NCI-H345 treated with DMSO at 0.1 percent for 48 hours (cell line): Measurements from ENCODE around the gene SLC4A5.
"Not testable (repeated sequence)": the region's sequence is repeated elsewhere in the genome, so short reads cannot be mapped to it uniquely, and the experiment has no call there.

Experiments used
- DNase-seq: peaks from one replicate; lab custom pipeline; 2025; ENCODE audit not compliant: unreplicated experiment; lab: John Stamatoyannopoulos, UW

SLC4A5 gene

DNA sequence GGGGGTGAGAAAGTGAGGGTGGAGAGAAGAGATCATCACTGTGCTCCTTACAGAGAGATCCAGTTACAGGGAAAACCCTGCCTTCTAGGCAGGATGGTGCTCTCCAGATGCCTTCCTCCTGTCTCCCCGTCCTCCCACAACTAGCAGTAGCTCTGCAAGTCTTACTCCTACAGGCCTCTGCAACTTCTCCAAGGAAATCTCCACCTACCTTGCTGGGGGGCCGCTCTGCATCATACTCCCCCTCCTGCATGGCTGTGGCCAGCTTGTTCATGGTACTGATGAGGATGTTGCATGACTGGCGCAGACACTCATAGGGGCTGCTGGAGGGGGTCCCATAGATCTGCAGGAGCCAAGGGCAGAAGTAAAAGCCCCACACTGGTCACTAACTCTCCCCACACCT, 22.8 kb upstream of the SLC4A5 start:
- DNase-seq = no peak

DNA sequence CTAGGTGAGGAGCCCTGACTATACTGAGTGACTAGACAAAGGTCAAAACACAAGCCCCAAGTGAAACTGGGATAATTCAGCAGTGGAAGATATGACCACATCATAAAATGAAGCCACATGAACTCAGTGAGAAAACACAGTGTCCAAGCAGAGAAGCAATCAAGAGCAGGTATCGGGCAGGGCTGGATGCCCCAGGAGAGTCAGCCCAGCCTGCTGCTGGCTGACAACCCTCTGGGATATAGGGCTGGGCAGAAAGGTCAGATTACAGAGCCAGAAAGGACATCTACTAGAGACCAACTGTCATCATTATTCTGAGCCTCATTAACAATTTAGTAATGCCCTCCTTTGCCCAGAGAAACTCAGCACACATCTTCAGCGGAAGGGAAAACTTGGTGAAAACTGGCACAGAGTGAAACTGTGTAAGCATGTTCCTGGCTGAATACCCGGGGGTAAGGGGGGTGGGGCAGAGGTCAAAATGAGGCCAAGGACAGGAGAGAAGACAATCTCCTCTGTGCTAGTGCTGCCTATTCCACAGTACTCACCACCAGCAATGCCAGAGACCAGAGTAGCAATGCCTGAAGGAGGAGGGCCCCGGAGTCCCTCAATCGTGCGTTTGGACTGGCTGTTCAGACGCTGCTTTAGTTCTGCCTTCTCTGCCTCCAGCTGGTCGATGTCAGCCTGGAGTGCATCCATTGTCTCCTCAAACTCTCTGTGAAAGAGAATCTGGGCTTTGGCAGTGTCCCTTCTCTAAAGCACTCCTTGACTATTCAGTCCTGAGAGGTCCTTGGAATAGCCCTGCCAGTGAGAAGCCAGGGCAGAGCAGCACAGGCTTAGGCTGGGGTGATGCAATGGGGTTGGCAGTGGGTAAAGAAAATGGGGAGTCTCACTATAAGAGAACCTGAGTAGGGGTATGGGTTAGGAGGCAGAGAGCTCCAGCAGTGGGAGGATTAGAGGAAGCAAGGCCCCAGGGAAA, 21.6 kb upstream of the SLC4A5 start:
- no peak for DNase-seq

DNA sequence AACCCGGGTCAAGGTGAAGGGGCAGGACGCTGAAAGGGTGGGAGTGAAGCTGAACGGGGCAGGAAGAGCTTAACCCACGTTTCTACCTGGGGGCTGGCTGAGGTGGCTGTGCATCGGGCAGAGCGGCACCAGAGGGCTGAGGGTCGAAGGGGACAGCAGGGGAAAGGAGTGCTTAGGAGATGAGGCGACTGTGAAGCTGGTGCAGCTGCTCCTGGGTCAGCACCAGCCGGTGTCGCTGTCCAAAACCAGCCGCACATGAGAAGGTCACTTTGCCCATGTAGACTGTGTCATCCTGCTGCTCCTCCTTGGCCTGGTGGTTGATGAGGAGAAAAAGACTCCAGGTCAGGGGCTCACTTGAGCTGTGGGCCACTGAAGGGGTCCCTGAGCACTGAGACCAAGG, 18.1 kb upstream of the SLC4A5 start:
- no peak for DNase-seq

DNA sequence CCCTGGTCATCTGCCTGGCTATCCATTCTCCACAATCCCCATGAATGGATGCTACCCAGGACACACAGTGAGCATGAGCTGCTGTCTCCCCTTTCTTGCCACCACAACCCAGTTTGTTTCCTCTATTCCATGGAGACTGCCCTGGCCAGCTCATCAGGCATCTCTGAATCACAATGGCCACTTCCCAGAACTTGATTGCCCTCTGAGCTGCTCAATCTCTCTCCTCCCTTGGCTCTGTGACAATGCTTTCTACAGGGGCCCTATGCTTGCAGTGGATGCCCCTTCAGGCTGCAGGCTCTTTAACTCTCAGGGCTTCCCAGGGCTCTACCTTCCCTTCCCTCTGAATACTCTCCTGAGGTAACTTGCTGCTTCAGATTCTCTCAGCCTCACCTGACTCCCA, 14.4 kb upstream of the SLC4A5 start:
- no peak for DNase-seq

DNA sequence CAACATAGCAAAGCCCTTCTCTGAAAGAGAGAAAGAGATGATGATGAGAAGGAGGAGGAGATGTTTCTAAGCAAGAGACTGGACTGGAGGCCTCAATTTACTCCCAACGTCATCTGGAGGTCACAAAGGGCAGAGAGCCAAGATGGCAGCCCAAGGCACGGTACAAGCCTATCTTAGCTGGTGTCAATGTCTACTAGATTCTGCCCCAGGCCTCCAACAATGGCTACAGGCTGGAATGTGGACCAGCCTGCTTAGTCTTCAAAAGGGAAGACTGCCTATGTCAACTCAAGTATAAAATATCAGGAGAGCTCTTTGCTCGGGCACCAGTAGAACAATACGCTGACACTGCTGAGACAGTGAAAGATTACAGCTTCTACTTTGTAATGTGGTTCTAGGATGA, 6.7 kb upstream of the SLC4A5 start:
- no peak for DNase-seq

DNA sequence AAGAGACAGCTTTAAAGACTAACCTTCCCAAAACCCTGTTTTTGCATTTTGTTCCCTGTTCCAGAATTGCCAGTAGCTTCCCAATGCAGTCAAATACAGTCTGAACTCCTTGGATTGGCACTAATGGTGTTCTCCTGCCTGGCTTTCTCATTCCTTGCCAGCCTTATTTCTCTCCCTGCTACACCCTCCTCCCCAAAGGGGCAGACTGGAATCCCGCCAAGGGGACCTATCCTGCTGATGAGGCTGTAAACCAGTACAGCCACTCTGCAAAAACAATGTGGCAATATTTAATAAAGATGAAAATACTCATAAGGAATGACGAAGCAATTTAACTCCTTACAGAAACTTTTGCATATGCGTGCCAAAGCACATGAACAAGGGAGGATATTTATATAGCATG, 4.5 kb upstream of the SLC4A5 start:
- DNase-seq = no peak

DNA sequence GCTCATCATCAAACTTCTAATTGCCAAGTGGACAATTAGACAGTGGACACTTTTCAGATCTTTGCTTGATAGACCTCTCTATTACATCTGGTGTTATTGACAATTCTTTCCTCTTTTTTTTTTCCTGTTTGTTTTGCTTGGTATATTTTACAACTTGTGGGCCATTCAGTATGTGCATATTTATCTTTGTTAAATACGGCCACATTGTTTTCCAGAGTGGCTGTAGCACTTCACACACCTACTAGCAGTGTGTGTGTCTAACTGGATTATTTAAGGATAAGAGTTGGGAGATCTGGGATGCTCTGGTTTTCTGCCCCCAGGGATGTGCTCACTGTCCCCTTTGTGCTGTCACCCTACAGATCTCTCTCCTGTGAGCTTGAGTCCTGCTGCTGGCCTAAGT, 4.1 kb upstream of the SLC4A5 start:
- DNase-seq = no peak

DNA sequence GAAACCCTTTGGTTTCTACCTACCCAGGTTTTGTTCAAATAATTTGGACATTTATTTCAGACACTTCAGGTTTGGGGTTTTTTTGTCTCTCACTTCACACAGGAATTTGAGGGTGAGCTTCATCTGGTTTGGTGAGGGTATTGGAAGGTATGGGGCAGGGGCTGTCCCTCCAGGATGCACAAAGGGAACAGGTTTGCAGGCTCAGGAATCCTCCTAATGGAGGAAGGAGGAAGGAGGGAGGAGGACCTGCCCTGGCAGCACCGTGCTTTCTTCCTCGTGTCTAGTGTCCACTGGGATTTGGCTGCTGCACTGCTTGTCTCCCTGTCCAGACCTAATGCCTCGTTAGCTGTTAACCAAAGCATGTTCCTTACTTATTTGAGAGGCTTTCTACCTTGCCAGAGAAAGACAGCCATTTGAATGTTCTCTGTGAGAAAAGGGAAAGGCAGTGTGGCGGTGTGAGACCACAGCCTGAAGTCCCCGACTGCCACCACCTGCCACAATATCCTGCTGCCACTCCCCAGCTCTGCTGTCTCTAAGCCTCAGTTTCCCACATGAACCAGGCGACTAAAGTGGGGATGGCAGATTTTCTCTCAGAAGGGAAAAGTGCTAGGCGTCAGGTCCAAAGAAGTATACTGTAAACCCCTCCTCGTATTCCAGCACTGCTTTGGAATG, 2.2 kb upstream of the SLC4A5 start:
- DNase-seq = no peak

DNA sequence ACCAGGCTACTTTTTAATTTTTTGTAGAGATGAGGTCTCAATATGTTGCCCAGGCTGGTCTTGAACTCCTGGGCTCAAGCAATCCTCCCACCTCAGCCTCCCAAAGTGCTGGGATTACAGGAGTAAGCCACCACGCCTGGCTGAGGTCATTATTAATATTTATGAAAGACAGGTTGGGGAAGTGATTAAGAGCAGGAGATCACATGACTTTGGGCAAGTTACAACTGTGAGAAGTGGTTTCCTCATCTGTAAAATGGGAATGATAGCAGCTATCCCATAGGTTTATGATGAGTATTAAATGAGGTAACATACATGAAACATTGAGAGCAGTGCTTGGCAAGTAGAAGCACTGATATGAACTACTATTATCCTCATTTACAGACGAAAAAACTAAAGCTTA, 7.0 kb downstream of the SLC4A5 start:
- DNase-seq = not testable (repeated sequence)

DNA sequence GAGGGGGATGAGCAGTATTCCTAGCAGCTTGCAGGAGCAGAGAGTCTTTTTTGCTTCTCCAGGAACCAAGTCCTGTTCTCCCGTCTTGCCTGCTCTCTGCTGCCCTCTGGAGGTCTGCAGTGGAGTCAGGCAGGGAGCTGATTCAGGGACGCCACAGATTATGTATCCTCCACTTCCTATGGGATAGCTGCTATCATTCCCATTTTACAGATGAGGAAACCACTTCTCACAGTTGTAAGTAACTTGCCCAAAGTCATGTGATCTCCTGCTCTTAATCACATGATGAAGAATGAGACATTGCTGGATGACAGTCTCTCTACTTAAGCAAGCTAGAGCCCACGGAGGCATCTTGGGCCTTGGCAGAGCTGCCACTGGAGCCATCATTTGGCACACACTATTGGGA, 8.3 kb downstream of the SLC4A5 start:
- peak; percentile 21 for DNase-seq

DNA sequence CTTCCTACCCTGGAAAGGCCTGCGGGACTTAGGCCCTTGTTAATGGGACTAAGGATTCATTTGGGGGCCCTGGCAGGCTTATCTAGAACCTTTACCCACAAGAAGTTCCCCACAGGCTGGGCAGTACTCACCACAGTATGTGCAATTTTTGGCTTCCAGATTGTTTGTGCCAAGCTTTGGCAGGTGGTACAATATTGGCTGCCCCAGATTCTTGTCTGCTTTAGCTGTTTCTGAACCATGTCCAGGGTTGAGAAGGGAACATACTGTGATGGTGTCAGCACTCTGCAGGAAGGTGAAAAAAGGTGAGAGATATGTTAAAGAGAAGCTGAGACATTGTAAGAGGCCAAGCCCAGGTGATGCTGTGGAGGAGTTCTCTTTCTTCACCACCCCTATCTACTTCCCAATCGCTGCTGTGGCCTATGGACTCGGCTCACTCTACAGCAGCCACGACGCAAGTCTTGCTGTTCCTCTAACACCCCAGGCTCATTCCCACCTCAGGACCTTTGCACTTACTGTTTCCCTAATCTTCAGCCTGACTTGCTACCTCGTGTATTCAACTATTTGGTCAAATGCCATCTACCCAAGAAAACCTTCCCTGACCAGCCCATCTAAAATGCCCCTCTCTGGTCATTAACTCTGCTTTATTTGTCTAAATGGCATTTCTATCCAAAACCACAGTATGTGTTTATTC, 9.2 kb downstream of the SLC4A5 start:
- no peak for DNase-seq

DNA sequence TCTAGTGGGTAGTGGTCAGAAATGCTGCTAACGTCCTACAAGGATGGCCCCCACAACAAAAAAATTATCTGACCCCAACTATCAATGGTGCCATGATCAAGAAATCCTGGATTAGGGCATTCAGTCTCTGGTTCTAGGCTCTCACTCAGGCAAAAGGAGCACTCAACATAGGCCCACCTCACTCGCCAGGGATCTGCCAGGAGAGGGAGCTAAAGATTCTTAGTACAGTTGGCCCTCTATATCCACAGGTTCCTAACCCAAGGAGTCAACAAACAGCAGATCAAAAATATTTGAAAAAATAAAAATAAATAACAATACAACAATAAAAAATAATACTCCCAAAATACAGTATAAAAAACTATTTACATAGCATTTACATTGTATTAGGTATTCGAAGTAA, 10.0 kb downstream of the SLC4A5 start:
- no peak for DNase-seq

DNA sequence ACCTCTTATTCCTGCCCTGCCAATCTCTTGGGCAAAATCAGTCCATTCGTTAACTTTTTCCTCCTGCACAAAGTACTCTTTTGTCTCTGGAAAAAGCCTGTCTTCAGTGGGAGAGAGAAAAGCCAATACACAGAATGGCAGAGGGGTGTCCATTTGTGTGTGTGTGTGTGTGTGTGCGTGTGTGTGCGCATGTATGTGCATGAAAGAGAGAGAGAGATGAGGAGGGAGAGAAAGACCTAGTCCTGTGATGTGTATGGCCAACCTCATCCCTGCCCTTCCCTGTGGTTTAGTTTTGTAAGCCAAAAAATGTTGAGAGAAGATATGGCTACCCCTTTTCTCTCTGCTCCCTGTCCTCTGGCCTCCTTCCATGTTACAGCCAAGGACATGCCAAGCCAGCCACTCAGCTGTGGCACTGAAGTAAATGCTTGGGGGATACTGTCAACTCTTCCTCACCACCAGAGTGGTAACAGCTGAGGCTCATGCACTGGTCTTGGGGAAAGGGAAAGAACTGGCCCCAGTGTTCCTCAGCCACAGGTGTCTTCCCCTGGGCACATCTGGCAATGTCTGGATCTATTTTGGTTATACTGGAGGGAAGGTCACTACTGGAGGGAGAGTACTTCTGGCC, 10.6 kb downstream of the SLC4A5 start:
- DNase-seq = no peak

DNA sequence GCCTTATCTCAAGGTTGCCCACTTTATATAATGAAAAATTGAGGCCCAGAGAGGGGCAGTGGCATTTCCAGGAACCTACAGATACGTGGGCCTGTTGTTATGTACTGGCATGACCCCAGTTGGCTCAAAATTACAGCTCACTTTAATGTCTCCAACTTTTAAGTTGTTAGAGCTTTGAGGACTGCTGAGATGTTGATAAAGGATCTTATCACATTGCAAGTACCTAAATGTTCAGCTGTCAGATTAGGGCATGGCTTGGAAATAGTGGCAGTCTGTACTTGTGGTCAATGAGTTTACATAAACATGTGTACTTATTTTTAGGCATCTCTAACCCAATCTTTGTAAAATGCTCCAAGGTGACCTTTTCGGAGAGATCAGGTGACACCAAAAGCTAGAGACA, 14.6 kb downstream of the SLC4A5 start:
- no peak for DNase-seq

DNA sequence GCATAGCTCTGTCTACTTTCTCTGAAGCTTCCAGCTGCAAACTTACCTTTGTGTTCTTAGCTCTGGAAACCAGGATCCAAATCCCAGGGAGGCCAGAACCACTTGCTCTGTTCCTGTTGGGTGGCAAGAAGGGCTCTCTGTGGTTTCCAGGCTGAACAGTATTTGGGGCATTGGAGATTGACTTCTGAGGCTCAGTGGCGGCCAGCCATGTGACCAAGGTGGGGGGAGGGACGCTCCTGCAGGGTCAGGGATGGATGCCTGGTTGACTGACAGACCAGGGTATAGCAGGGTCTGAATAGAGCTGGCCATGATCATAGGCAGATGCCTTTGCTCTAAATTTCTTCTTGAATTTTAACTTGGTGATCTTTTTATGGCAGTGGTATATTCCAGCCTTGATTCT, 15.1 kb downstream of the SLC4A5 start:
- no peak for DNase-seq

DNA sequence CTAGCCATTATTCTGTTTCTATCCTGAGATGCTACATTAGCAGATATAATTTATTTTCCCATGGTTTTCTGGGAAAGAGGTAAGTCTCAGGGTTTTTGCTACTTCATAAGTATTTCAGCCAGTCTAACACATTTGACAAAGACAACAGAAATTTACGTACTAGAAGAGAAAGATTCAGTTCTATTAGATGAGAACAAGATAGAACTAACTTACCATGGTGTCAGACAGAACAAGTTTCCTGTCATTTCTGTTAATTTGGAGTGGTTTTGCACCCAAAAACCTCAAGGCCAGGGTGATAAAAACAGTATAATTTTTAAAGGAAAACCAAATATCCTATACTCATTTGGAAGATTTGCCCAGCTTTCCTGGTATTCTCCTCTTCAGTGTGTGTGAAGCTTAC, 15.6 kb downstream of the SLC4A5 start:
- DNase-seq = no peak

DNA sequence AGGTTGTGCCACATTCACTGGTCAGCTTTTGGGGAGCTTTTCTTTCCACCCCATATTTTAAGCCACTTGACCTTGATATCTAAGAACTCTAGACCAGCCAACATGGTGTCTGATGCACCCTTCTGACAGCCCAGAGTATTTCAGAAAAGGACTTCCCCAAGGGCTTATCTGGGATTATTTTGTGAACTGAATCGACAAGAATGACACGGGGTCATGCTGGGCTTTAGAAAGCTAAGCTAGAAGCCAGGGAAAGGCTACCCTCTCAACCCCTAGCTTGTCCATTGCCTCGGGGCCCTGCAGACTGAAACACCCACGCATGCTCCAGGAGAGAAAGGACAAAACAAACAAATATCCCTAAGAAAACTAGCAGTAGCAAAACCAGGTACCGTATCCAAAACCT, 16.0 kb downstream of the SLC4A5 start:
- no peak for DNase-seq

DNA sequence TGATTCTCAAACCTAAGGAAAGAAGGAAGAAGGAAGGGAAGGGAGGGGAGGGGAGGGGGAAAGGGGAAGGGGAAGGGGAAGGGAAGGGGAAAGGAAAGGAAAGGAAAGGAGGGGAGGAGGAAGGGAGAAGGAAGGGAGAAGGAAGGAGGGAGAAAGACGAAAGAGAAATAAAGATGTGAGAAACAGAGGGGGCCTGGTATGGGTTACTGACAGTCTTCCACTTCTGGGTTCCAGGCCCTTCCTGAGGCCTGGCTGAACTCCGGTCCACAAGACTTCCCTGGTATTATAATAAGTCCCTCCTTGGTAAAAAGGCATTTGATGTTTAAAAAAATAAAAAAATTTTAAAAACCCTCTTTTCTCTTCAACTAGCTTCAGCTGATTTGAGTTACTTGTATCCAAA, 17.4 kb downstream of the SLC4A5 start:
- no peak for DNase-seq

DNA sequence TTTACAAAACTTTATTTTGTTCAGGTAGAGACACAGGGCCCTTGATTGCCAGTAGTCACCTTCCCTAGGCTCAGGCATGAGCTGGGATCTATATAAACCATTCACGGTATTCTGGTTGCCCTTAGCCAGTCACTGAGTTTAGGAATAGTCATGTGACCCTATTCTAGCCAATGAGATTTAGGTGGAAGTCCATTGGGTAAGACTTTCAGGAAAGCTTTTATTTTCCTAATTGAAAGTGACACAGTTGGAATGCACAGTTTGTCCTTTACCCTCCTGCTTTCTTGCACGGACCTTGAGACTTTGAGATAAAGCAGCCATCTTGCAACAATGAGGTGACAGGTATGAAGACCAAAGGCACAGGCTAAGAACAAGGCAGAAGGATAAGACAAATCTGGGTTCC, 21.5 kb downstream of the SLC4A5 start:
- DNase-seq = no peak

DNA sequence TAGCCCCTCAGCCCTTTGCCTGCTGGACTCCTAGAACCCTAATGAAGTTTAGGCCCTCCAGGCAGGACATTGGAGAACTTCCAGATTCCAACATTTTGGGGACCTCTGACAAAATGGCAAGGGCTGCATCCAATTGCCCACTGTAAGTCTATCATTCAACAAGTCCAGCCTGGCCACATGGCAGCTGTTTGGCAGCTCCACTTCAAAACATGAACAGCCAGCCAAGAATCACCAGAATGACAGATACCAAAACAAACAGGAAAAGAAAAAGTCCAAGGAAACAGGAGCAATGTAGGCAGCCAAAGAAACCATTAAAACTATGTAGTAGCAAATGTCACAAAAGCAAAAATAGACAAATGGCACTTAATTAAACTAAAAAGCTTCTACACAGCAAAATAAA, 25.5 kb downstream of the SLC4A5 start:
- DNase-seq = no peak

DNA sequence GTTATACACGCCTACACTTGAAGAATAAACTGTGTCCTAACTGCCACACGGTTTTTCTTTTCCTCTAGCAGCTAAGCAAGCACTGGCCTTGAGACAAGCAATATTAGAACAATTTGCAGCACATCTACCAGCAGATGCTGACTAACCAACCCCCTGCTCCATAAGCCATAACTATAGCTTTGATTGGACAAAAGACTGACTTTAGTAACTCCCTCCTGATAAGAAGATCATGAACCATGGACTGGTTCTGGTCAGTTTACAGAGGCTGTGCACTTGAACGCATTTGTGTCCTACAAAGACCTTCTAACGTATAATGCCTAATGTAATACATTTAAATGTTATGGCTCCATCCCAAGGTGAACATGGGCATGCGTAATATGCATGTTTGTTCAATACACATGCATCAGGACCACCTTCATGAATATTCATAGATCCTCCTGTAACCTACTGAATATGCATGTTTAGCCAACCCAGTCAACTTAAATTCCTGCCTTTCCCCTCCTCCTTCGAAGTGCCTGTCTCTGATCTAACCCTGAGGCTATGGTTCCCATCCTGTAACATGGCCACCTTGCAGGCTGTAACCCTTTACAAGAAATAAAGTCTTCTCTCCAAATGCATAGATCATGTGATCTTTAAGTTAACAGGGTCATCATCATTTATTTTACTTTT, 26.5 kb downstream of the SLC4A5 start:
- DNase-seq = no peak
